HFF-Myc (cell line): ENCODE results near the gene MICU1.

Experiments used
- DNase-seq: peaks from one replicate; pipeline ENCODE4 v3.0.0-alpha.2; 2011; ENCODE audit warnings: low read depth; ENCODE audit errors: extremely low read depth
- H3K4me3 ChIP-seq: replicated peaks from 2 replicates; pipeline ENCODE4 v1.5.1; 2011; ENCODE audit warnings: low read depth, mild to moderate bottlenecking, control low read depth, low read length
- CTCF ChIP-seq: IDR thresholded peaks from 2 replicates; pipeline ENCODE4 v1.5.1; 2012; ENCODE audit warnings: mild to moderate bottlenecking, low read depth, low read length, control low read depth; ENCODE audit errors: missing control alignments

Gene MICU1

GRCh38 chr10:72509206-72509799 lies 116.6 kb downstream of the MICU1 start:
- H3K4me3 ChIP-seq: no peak overlapping the region
- no peak for DNase-seq
- no peak for TF ChIP-seq CTCF

GRCh38 chr10:72508033-72508432 lies 117.8 kb downstream of the MICU1 start:
- no peak for TF ChIP-seq CTCF
- no peak for DNase-seq
- no peak overlapping the region for H3K4me3 ChIP-seq

- H3K4me3 ChIP-seq: no peak overlapping the region
- DNase-seq: no peak
- no peak for TF ChIP-seq CTCF
Observed at GRCh38 chr10:72506474-72506873, 119.4 kb downstream of the MICU1 start.

GRCh38 chr10:72505435-72505834 lies 120.4 kb downstream of the MICU1 start:
- no peak overlapping the region for H3K4me3 ChIP-seq
- DNase-seq: no peak
- TF ChIP-seq CTCF: no peak

- no peak for DNase-seq
- no peak overlapping the region for H3K4me3 ChIP-seq
- no peak for TF ChIP-seq CTCF
Observed at GRCh38 chr10:72503694-72504438, 122.0 kb downstream of the MICU1 start.

GRCh38 chr10:72503241-72503640 lies 122.6 kb downstream of the MICU1 start:
- no peak overlapping the region for H3K4me3 ChIP-seq
- TF ChIP-seq CTCF: no peak
- DNase-seq: no peak
